ACHN (cell line): ENCODE data around the gene SCARB1.
A peak's percentile ranks its signal among the peaks of the same experiment; 100 is the strongest.

Experiments
- DNase-seq: peaks from one replicate; pipeline ENCODE4 v3.0.0-alpha.2; 2015
- in situ Hi-C: cut with HindIII; loops from 2 replicates; pipeline ENCODE4 v1.10.0; 2017; ENCODE audit warnings: low sequenced_read_pairs, low pct_ligation_motif_present, low pct_unique_long_range_greater_than_20kb

Gene SCARB1

GRCh38 chr12:124829708-124830304 lies 33.9 kb downstream of the SCARB1 start:
- in situ Hi-C loops = no loop called here
- DNase-seq = no peak

- in situ Hi-C loops = no loop called here
- DNase-seq = peak; percentile 69
These were observed 34.5 kb downstream of the SCARB1 start for GRCh38 chr12:124829008-124829707.

- in situ Hi-C loops = no loop called here
- peak; percentile 80 for DNase-seq
These were observed 35.2 kb downstream of the SCARB1 start for GRCh38 chr12:124828264-124829007.

- no peak for DNase-seq
- in situ Hi-C loops = no loop called here
These were observed 36.0 kb downstream of the SCARB1 start for GRCh38 chr12:124827588-124828184.

GRCh38 chr12:124824195-124824594 lies 39.5 kb downstream of the SCARB1 start:
- in situ Hi-C loops = no loop called here
- no peak for DNase-seq

GRCh38 chr12:124823272-124823970 lies 40.2 kb downstream of the SCARB1 start:
- DNase-seq = no peak
- in situ Hi-C loops = no loop called here

GRCh38 chr12:124822218-124822617 lies 41.4 kb downstream of the SCARB1 start:
- no peak for DNase-seq
- in situ Hi-C loops = no loop called here

GRCh38 chr12:124821252-124822200 lies 42.1 kb downstream of the SCARB1 start:
- no peak for DNase-seq
- in situ Hi-C loops = no loop called here

GRCh38 chr12:124820199-124820598 lies 43.5 kb downstream of the SCARB1 start:
- no peak for DNase-seq
- in situ Hi-C loops = no loop called here

- in situ Hi-C loops = no loop called here
- DNase-seq = no peak
These were observed 44.1 kb downstream of the SCARB1 start for GRCh38 chr12:124819525-124819924.

- DNase-seq = no peak
- in situ Hi-C loops = no loop called here
These were observed 44.6 kb downstream of the SCARB1 start for GRCh38 chr12:124819080-124819479.

- in situ Hi-C loops = no loop called here
- DNase-seq = no peak
These were observed 46.3 kb downstream of the SCARB1 start for GRCh38 chr12:124817076-124818000.

- in situ Hi-C loops = no loop called here
- DNase-seq = no peak
These were observed 47.3 kb downstream of the SCARB1 start for GRCh38 chr12:124816295-124816854.

- no peak for DNase-seq
These were observed 48.7 kb downstream of the SCARB1 start for GRCh38 chr12:124814741-124815613.

GRCh38 chr12:124813782-124814181 lies 49.9 kb downstream of the SCARB1 start:
- in situ Hi-C loops = no loop called here
- no peak for DNase-seq

More at GRCh38 chr12:124814741-124815613, 48.7 kb downstream of the SCARB1 start:
- in situ Hi-C loops = no loop called here

- DNase-seq = no peak
- in situ Hi-C loops = no loop called here
These were observed 50.7 kb downstream of the SCARB1 start for GRCh38 chr12:124812979-124813378.
